Endothelial cell of umbilical vein (primary cell): Measurements from ENCODE around the gene MAGOHB.
"Not testable (repeated sequence)": the region's sequence is repeated elsewhere in the genome, so short reads cannot be mapped to it uniquely, and the experiment has no call there.

ENCODE experiments used
- EZH2 ChIP-seq: IDR thresholded peaks from 2 replicates; pipeline ENCODE4 v1.6.1; 2012; ENCODE audit warnings: borderline replicate concordance, low read depth, mild to moderate bottlenecking, moderate library complexity, low read length, inconsistent platforms; ENCODE audit not compliant: severe bottlenecking
- FOS ChIP-seq: IDR thresholded peaks from 2 replicates; pipeline ENCODE4 v1.6.1; 2011; ENCODE audit warnings: mild to moderate bottlenecking, low read length, moderate library complexity, borderline replicate concordance; ENCODE audit not compliant: insufficient read depth
- POLR2A ChIP-seq: IDR thresholded peaks from 2 replicates; pipeline ENCODE4 v1.6.1; 2012; ENCODE audit warnings: low read depth, mild to moderate bottlenecking, control low read depth, low read length
- POLR2AphosphoS5 ChIP-seq: IDR thresholded peaks from 2 replicates; pipeline ENCODE4 v1.6.1; 2012; ENCODE audit warnings: low read depth, mild to moderate bottlenecking, control low read depth, low read length, moderate library complexity; ENCODE audit not compliant: insufficient read depth
- TF ChIP-seq, protein P1 (sequence below), 2 donors: IDR thresholded peaks; 1 replicate in 1 of 2; 2 replicates in 1 of 2; pipeline ENCODE4 v1.5.1; 2011; ENCODE audit warnings: low read length in 2 of 2, mild to moderate bottlenecking in 2 of 2, moderate library complexity in 2 of 2, control low read depth in 1 of 2, inconsistent platforms in 1 of 2, low read depth in 1 of 2; ENCODE audit not compliant: insufficient read depth in 1 of 2; ENCODE audit errors: extremely low read depth in 1 of 2
- TF ChIP-seq, protein P2 (sequence below): IDR thresholded peaks from 2 replicates; pipeline ENCODE4 v1.6.1; 2011; ENCODE audit not compliant: insufficient read depth, insufficient read length

DNA sequence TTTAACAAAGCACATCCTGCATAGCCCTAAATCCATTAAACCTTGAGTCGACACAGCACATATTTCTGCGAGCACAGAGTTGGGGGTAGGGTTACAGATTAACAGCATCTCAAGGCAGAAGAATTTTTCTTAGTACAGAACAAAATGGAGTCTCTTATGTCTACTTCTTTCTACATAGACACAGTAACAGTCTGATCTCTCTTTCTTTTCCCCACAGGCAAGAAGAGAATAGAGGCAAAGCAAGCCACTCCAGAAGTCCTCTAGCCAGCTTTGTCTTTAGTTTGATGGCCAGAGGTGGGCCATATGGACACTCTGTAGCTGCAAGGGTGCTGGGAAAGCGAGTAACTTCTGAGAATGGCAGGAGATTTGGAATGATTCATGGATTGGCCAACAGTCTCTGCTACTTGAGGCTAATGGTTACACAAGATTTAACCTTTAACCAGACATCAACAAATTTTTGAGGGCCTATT lies 41.4 kb downstream of the MAGOHB start:
- TF ChIP-seq, protein P1, sequence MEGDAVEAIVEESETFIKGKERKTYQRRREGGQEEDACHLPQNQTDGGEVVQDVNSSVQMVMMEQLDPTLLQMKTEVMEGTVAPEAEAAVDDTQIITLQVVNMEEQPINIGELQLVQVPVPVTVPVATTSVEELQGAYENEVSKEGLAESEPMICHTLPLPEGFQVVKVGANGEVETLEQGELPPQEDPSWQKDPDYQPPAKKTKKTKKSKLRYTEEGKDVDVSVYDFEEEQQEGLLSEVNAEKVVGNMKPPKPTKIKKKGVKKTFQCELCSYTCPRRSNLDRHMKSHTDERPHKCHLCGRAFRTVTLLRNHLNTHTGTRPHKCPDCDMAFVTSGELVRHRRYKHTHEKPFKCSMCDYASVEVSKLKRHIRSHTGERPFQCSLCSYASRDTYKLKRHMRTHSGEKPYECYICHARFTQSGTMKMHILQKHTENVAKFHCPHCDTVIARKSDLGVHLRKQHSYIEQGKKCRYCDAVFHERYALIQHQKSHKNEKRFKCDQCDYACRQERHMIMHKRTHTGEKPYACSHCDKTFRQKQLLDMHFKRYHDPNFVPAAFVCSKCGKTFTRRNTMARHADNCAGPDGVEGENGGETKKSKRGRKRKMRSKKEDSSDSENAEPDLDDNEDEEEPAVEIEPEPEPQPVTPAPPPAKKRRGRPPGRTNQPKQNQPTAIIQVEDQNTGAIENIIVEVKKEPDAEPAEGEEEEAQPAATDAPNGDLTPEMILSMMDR (IDR thresholded peaks at IDR 0.05; ENCODE audit: extremely low read depth in 1 of 2, insufficient read depth in 1 of 2, low read depth in 1 of 2, low read length in 2 of 2): not testable (repeated sequence)
- not testable (repeated sequence) for TF ChIP-seq POLR2AphosphoS5, POLR2A, FOS, EZH2
- TF ChIP-seq, protein P2, sequence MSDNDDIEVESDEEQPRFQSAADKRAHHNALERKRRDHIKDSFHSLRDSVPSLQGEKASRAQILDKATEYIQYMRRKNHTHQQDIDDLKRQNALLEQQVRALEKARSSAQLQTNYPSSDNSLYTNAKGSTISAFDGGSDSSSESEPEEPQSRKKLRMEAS: not testable (repeated sequence)
